NK-92 (cell line): ENCODE data around the gene CISTR.
"Not testable (repeated sequence)": the region's sequence is repeated elsewhere in the genome, so short reads cannot be mapped to it uniquely, and the experiment has no call there.

Experiments
- DNase-seq: peaks from one replicate; lab custom pipeline; 2025; ENCODE audit not compliant: unreplicated experiment; lab: John Stamatoyannopoulos, UW

The CISTR gene

DNA sequence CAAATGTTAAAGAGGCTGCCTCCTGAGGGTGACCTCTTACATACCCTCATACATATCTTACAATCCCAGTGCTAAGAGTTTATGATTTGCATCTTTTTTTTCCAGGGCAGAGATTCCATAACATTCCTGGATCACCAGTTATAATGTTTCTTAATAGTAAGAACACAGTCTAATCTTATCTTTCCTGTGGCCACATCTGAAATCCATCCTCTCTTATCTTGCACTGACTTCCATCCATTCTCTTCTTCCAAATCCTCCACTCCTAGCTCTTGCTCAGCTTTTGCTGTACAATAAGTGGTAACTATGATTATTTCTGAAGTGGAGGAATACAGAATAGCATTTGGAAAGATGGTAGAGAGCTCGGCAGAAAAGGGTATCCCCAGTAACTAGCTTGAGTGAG lies 30.8 kb downstream of the CISTR start:
- DNase-seq, result no peak

DNA sequence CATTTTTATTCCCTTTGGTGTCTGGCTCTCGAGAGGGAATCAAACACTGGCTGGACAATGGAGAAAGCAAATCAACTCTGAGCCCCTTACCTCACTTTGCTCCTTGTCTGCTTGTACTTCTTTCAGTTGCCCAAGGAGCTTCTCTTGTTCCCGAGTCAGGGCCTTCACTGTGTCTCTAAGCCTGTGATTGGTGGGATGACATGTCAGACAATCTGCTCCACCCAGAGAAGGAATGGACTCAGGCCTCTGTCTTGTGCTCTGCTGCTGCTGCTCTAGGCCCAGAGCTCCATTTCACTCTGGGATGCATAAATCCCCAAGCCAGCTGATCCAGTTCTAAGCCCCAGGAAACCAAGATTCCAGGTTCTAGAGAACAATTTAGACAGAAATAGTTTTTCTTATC lies 32.1 kb downstream of the CISTR start:
- no peak for DNase-seq

DNA sequence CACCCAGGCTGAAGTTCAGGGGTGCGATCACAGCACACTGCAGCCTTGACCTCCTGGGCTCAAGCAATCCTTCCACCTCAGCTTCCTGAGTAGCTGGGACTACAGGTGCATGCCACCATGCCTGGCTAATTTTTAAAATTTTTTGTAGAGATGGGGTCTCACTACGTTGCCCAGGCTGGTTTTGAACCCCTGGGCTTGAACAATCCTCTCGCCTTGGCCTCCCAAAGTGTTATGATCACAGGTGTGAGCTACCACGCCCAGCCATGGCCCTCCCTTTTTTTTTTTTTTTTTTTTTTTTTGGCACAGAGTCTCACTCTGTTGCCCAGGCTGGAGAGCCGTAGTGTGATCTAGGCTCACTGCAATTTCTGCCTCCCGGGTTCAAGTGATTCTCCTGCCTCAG lies 33.2 kb downstream of the CISTR start:
- DNase-seq, result not testable (repeated sequence)

DNA sequence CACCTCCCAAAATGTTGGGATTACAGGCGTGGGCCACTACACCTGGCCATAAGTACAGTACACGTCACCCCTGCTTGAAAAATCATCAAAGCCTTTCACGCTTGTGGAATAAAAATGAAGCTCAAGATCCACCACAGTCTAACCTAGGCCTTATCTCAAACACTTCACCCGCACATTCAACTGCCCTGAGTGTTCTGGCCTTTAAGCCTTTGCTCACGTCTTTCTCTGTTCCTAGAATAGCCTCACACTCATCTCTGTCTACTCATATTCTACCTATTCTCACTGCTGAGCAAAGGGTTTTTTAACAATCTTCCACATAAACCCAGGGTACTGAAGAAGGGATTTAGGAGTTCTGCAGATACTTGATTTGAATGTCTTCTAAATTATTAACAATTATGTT lies 34.5 kb downstream of the CISTR start:
- no peak for DNase-seq

DNA sequence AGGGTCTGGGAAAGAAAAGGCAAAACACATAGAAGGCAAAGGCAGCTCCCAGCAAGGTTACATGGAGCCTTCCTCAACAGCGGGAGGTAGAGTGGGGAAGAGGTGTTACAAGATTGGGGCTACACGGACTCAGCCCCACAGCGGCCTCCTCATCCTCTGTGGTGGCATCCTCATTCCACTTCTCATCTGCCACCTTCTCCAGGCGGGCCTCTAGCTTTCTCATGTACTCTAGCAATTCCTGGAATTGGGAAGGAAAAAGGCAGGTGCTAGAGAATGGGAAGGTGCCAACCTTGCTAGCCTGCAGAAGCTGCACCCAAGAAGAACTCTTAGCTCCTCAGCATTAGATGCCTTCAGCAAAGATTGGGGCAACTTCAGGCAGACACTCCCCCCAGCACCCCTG lies 37.8 kb downstream of the CISTR start:
- DNase-seq, result no peak

DNA sequence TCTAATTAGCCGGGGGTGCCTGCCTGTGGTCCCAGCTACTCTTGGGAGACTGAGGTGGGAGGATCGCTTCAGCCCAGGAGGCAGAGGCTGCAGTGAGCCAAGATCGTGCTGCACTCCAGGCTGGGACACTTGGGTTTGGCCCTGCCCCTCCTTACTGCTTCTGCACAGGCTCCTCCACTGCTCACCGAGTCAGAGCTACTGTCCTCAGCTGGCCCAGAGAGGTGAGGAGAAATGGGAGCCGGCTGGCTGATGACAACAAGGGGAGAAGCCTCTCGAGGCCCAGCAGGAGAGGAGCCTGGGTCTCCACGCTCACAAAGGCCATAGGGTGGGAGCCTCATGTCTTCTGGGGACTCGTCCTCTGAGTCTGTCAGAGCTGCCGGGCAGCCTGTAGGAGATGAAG lies 38.3 kb downstream of the CISTR start:
- DNase-seq, result no peak

DNA sequence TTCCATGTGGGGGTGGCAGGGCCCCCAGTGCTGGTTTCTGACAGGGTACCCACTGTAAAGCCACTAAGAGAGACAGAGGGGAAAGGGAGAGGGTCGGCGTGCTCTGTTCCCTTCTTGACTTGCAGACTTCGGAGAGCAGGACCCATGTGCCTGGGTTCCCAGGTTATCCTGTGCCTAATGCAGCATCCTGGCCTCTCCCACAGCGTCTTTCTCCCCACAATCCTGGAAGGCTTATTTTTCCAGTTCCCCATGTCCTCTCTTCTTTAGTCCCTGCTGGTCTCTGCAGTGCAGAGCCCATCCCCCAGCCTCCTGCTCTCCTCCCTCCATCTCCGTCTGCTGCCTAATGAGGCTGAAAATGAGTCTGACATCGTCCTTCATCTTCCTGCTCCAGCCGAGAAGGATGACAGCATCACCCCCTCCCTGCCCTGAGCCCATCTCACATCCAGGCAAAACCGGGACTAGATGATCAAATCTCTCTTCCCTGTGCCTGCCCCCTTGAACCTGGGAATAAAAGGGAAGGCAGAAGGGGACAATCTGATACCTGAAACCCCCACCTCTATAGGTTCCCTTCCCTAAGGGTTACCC lies 39.6 kb downstream of the CISTR start:
- no peak for DNase-seq

DNA sequence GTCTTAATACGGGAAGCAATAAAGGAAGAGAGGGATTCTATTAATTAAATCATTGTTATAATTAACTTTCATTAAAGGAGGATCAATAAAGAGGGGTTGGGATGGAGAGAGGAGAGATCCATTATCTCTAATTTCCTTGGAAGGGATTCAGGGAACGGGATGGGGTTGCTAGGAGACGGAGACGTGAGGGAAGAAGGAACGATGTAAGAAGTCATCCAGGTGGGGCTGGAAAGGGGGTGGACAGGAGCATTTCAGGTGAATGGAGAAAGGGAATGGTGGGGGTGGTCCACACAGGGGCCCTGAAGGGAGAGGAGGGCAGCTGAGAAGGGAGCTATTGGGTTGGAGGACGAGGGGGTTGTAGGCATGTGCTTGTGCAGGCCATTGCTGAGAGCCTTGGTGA lies 41.7 kb downstream of the CISTR start:
- DNase-seq, result no peak

DNA sequence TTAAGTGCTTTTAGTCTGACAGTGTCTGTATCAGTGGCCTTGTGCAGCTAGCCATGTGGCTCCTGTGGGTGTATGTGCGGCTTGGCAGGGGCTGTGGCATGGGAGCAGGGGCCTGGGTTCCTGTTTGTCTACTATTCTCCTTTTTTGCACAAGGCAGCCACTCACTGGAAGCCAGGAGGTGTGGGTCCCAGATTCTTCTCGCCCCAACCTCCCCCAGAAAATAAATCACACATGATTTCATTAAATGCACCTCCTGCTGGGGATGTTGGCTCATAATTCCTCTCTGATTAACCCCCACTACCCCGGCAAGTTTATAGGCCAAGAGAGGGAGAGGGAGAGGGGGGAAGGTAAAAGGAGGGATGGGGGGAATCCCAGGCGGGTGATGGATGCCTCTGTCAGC lies 42.1 kb downstream of the CISTR start:
- DNase-seq, result no peak

DNA sequence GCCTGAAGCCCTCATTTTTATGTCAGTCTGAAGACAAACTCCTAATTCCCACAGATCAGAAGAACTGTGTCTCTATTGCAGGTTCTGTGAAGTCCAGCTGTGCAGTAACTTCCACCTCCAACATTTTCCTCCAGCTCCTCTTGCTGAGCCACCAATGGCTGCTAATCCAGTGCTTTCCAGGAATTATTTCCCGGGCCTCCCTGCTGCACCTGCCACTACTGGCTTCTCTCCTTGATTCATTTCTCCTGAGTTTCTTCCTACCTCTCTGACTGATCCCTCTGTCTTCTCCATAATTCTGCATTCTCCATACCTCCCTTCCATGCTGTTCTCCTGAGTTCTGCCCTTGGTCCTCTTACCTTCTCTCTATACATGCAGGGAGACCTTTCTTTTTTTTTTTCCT lies 45.7 kb downstream of the CISTR start:
- DNase-seq, result no peak

DNA sequence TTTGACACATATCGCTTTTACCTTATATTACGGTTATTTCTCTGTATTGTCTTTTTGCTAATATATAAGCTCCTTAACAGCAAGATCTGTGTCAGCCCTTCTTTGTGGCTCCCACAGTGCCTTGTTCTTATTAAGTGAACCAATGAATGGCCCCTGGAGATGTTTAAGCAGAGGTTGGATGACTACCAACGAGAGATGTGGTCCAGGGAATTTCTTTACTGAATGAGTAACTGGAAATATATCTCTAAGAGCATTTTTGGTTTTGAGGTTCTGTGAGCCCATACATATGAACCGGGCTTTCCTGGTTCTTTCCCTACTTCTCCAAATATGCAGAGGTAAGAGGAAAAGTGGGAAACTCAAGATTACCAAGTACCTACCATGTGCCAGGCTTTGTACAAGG lies 48.0 kb downstream of the CISTR start:
- no peak for DNase-seq

DNA sequence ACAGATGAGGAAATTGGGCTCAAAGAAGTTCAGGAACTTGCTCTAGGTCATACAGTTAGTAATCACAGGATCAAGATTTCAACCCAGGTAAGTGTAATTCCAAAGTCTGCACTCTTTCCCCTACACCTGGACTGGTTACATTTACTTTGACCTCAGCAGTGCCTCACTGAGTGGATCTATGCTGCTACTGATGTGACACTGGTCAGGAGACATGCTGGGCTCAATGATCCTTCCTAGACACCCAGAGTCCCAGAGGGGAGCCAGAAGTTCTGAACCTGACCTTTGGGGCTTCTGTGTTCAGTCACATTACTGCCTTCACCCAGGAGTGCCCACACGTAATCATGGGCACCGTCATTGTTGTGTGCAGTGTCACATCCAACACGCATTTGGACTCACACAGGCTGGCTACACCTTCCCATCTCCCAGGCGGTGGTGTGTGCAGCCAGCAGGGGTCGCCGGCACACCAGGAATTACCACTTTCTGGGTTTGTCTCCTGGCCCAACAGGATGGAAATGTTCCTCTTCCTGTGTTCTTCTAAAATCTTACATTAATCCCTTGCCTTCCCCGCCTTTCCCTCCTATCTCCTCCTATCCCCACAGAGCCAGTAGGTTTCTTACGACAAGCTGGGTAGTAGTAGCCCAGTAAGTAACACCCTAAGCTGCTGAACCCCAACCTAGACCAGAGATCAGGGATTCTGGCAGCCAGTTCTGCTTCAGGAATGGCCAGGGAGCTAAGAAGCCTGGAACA lies 50.1 kb downstream of the CISTR start:
- no peak for DNase-seq

DNA sequence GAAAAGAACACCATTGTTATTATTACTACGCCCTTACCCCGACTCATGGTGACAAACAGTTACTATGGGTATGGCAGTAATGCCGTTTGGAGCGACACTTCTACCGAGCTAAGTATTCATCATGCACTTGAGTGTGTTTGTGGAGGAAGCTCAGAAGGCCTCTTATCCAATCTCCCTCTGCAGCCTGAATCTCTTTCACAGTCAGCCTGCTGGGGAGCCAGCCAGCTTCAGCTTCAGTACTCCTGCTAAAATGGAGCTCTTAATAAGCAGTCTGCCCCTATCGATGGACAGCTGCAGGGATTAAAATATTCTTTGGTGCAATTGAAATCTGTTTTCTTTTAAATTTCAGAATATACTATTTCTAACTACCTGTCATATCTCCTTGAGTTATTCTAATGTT lies 51.2 kb downstream of the CISTR start:
- DNase-seq, result no peak

DNA sequence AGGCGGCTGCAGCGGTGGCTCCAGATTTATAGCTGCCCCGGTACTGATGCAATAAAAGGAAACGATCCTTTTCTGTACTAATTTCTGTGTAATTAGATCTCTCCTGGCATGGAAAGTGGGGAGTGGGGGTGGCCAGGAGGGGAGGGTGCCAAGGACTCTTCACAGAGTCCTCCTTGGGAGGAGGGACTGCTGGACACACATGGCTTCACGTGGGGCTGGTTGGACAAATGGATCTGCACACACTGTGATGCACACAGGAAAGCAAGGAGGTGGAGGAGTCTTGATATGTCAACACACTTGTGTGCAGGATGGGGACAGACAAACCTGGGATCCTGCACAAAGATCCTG lies 52.1 kb downstream of the CISTR start:
- no peak for DNase-seq

DNA sequence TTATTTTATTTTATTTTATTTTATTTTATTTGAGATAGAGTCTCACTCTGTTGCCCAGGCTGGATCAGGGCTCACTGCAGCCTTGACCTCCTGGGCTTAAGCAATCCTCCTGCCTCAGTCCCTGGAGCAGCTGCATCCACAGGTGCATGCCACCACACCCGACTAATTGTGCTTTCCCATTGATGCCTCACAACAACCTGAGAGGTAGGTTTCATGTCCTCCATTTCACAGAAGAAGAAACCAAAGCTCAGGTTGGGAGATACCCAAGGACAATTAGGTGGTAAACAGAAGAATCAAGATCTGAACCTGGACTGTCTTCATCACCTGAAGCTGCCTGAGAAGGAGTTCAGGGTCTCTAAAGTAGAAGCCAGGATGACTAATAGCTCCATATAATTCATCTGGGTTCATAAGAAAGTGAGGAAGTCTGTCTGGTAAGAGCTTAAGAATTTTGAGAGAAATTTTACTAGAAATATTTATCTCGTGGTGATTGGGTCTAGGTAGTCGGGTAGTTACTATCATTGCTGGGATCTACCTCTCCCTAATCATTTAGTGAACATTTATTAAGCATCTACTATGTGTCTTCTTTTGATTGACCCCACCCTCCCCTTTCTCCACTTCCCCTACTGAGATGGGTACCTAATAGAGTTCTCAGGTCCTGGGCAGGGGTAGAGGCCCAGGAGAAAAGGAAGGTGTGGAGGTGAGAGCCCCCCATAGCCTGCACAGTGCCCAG lies 52.7 kb downstream of the CISTR start:
- DNase-seq, result no peak

DNA sequence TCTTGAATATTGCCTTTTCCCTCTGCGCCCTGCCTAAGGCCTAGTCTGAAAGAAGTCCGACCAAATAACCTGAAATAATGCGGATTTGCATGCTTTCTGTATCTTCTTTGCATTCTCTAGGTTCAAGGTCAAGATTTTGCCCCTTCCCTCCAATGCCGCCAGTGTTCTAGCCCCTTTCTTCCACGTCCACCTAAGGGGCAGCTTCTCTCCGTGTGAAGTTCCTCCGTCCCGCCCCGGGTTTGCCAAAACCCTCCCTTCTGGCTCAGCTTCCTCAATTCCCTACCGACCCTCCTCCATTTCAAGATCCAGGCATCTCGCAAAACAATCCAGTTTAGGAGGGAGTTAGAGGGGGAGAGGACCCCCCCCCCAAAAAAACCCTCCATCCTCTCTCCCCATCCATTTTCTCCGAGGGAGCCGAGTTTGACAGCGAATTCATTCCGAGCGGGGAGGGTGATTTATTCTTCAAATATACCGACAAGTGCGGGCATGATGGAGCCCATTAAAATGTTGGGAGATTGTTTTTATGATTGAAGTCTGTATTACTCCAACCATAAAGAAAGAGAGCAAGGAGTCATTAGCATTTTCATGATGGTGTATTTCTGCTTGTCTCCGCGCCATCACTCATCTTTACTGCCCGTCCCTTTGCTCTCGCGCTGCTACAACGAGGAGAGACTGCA lies 55.0 kb downstream of the CISTR start:
- no peak for DNase-seq
